DND-41 (cell line): ENCODE results near the gene CACNA1D.

Experiments
- ATAC-seq: fragments of 200-7000 bp; cut with Tn5 transposase; 3 replicates; pipeline ENCODE4 v1.9.1; 2021; ENCODE audit warnings: low read depth; ENCODE audit not compliant: insufficient read depth
- DNase-seq: peaks from one replicate; pipeline ENCODE4 v3.0.0-alpha.2; 2020
- H2AFZ ChIP-seq: 2 replicates; pipeline ENCODE4 v1.6.0; 2012; ENCODE audit warnings: low read depth, low read length
- H3K27ac ChIP-seq: 2 replicates; pipeline ENCODE4 v1.5.1; 2012; ENCODE audit warnings: low read length, inconsistent platforms
- H3K27me3 ChIP-seq: fragments of 200-600 bp; sonication (generic); 2 replicates; pipeline ENCODE4 v1.6.0; 2012; ENCODE audit warnings: low read length, mild to moderate bottlenecking, inconsistent platforms; ENCODE audit not compliant: insufficient read depth, poor library complexity
- H3K36me3 ChIP-seq: 2 replicates; pipeline ENCODE4 v1.5.1; 2012; ENCODE audit warnings: low read length, inconsistent platforms; ENCODE audit not compliant: insufficient read depth
- H3K4me1 ChIP-seq: 2 replicates; pipeline ENCODE4 v1.5.1; 2012; ENCODE audit warnings: mild to moderate bottlenecking, low read length; ENCODE audit not compliant: insufficient read depth
- H3K4me2 ChIP-seq: 2 replicates; pipeline ENCODE4 v1.6.0; 2012; ENCODE audit warnings: mild to moderate bottlenecking, moderate library complexity, low read length, inconsistent platforms; ENCODE audit not compliant: insufficient read depth
- H3K4me3 ChIP-seq, 2 experiments: fragments of 200-600 bp in 1 of 2; shearing (Covaris generic) in 1 of 2; 2 replicates each; pipeline ENCODE4 v1.5.1; 2012 to 2016; ENCODE audit warnings: inconsistent platforms in 2 of 2, low read length in 2 of 2, mild to moderate bottlenecking in 2 of 2, low read depth in 1 of 2, moderate library complexity in 1 of 2
- H3K79me2 ChIP-seq: 2 replicates; pipeline ENCODE4 v1.6.0; 2012; ENCODE audit warnings: low read length, inconsistent platforms; ENCODE audit not compliant: insufficient read depth
- H3K9ac ChIP-seq: 2 replicates; pipeline ENCODE4 v1.6.0; 2012; ENCODE audit warnings: low read depth, mild to moderate bottlenecking, inconsistent platforms, low read length, moderate library complexity
- H3K9me3 ChIP-seq: 2 replicates; pipeline ENCODE4 v1.5.1; 2012; ENCODE audit warnings: low read length, moderate library complexity, mild to moderate bottlenecking, inconsistent platforms; ENCODE audit not compliant: insufficient read depth, severe bottlenecking
- H4K20me1 ChIP-seq: 2 replicates; pipeline ENCODE4 v1.6.0; 2012; ENCODE audit warnings: low read length; ENCODE audit not compliant: insufficient read depth
- EZH2 ChIP-seq: IDR thresholded peaks from 3 replicates; pipeline ENCODE4 v1.6.1; 2012; ENCODE audit warnings: borderline replicate concordance, low read depth, mild to moderate bottlenecking, moderate library complexity, low read length, inconsistent platforms; ENCODE audit not compliant: severe bottlenecking
- TF ChIP-seq, protein P1 (sequence below): IDR thresholded peaks from 2 replicates; pipeline ENCODE4 v1.5.1; 2012; ENCODE audit warnings: borderline replicate concordance, low read length, moderate library complexity, mild to moderate bottlenecking; ENCODE audit not compliant: poor library complexity, severe bottlenecking; ENCODE audit errors: extremely low read depth

Gene CACNA1D

DNA sequence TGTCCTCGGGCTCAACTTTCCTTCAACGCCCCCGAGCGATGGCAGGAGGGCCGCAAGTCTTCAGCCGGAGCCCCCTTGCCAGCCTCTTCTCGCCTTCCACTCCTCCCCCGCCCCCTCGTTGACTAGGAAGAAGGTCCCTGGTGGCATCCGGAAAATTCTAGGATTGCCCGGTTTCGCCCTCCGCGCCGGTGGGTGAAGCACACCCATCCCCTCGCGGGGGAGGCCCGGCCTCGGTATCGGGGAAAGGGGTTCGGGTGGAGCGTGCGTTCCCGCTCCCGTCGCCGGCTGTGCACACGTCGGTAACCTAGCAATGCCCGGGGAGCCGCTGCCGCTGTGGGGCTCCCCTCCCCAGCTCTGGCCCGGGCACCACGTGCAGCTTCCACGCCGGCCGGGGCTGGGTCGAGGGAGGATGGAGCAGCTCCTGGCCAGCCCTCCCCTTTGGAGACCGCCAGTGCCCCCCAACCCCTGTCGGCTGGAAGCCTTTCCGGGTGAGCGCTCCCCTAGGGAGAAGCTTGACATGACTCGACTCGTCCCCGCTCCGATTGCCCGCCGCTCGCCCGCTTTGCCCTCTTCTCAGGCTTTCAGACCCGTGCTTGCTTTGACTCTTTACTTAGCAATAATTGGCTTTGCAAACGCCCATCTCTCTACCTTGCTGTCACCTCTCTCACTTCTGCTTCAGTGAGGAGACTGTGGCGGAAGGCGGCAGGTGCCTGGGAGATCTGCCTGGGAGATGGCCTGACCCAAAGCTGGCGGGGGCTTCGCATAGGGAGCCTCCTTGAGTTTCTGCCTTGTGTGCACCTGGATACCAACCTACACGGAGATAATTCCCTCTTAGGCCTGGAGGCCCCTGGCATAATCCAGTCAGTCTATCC is 1.3 kb downstream of the CACNA1D start:
- Histone ChIP-seq H3K27me3 (peaks cover 5% of the 10 kb centered on the region), H3K27ac (no peak overlapping the region), H3K9me3 (no peaks in the 10 kb centered on the region), H3K4me3 (no peak overlapping the region), H4K20me1 (no peaks in the 10 kb centered on the region), H2AFZ (no peak overlapping the region), H3K4me1 (no peaks in the 10 kb centered on the region), H3K79me2 (no peaks in the 10 kb centered on the region), H3K4me2 (no peak overlapping the region), H3K9ac (no peak overlapping the region), H3K36me3 (no peaks in the 10 kb centered on the region)
- ATAC-seq (no peak), DNase-seq (no peak)
- no peak for TF ChIP-seq EZH2
- TF ChIP-seq, protein P1, sequence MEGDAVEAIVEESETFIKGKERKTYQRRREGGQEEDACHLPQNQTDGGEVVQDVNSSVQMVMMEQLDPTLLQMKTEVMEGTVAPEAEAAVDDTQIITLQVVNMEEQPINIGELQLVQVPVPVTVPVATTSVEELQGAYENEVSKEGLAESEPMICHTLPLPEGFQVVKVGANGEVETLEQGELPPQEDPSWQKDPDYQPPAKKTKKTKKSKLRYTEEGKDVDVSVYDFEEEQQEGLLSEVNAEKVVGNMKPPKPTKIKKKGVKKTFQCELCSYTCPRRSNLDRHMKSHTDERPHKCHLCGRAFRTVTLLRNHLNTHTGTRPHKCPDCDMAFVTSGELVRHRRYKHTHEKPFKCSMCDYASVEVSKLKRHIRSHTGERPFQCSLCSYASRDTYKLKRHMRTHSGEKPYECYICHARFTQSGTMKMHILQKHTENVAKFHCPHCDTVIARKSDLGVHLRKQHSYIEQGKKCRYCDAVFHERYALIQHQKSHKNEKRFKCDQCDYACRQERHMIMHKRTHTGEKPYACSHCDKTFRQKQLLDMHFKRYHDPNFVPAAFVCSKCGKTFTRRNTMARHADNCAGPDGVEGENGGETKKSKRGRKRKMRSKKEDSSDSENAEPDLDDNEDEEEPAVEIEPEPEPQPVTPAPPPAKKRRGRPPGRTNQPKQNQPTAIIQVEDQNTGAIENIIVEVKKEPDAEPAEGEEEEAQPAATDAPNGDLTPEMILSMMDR = no peak

DNA sequence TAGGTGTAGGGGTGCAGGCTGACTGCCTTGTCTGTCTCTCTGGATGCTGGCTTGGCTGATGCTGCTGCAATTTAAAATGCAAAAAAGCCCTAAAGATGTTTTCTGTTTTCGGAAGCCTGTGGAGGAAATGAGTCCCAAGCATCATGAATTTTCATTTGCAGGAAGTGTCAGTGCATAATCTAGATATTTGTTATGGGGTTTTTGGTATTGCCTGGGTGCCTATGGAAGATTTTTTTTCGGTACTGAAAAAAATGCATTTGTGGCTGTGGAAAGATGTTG is 1.9 kb downstream of the CACNA1D start:
- H3K27ac ChIP-seq = no peak overlapping the region
- no peak overlapping the region for H3K4me2 ChIP-seq
- H3K9ac ChIP-seq = no peak overlapping the region
- no peak for TF ChIP-seq EZH2
- TF ChIP-seq, protein P1 = no peak
- DNase-seq = no peak
- no peaks in the 10 kb centered on the region for H3K36me3 ChIP-seq
- no peaks in the 10 kb centered on the region for H3K79me2 ChIP-seq
- no peaks in the 10 kb centered on the region for H4K20me1 ChIP-seq
- no peaks in the 10 kb centered on the region for H3K4me1 ChIP-seq
- no peaks in the 10 kb centered on the region for H3K9me3 ChIP-seq
- no peak overlapping the region for H3K4me3 ChIP-seq
- ATAC-seq = no peak
- no peak overlapping the region for H2AFZ ChIP-seq
- peaks cover 8% of the 10 kb centered on the region for H3K27me3 ChIP-seq

DNA sequence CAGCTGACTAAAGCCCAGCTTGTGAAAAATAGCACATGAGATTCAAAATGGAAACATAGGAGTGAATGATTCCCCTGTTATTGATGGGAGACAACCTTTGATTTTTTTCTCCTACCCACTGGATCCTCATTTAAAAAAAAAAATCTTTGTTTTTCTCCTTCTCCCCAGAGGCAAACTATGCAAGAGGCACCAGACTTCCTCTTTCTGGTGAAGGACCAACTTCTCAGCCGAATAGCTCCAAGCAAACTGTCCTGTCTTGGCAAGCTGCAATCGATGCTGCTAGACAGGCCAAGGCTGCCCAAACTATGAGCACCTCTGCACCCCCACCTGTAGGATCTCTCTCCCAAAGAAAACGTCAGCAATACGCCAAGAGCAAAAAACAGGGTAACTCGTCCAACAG is 2.6 kb downstream of the CACNA1D start:
- no peak for ATAC-seq
- TF ChIP-seq, protein P1 = no peak
- no peak for TF ChIP-seq EZH2
- Histone ChIP-seq H3K4me3 (no peak overlapping the region), H3K36me3 (no peaks in the 10 kb centered on the region), H2AFZ (no peak overlapping the region), H3K27me3 (peaks cover 8% of the 10 kb centered on the region), H3K9me3 (no peaks in the 10 kb centered on the region), H4K20me1 (no peaks in the 10 kb centered on the region), H3K27ac (no peak overlapping the region), H3K4me1 (no peaks in the 10 kb centered on the region), H3K79me2 (no peaks in the 10 kb centered on the region), H3K4me2 (no peak overlapping the region), H3K9ac (no peak overlapping the region)
- no peak for DNase-seq
